ACC112 (cell line): Measurements from ENCODE around the gene TYW1B.
"Not testable (repeated sequence)": the region's sequence is repeated elsewhere in the genome, so short reads cannot be mapped to it uniquely, and the experiment has no call there.

Experiments
- H2AFZ ChIP-seq: fragments of 200-600 bp; sonication (generic); one replicate; pipeline ENCODE4 v1.6.0; 2017; ENCODE audit warnings: antibody characterized with exemption, low read length; ENCODE audit not compliant: unreplicated experiment
- H3K27ac ChIP-seq: fragments of 200-600 bp; sonication (generic); 2 replicates; pipeline ENCODE4 v1.5.1; 2014; ENCODE audit warnings: low read depth, mild to moderate bottlenecking, antibody characterized with exemption, low read length, moderate library complexity
- H3K27me3 ChIP-seq: fragments of 200-600 bp; sonication (generic); 2 replicates; pipeline ENCODE4 v1.6.1; 2014; ENCODE audit warnings: mild to moderate bottlenecking, antibody characterized with exemption, low read length, moderate library complexity, mixed read lengths; ENCODE audit not compliant: insufficient read depth
- H3K36me3 ChIP-seq: fragments of 200-600 bp; sonication (generic); 2 replicates; pipeline ENCODE4 v1.6.1; 2016; ENCODE audit warnings: mild to moderate bottlenecking, antibody characterized with exemption, low read length, moderate library complexity, mixed read lengths; ENCODE audit not compliant: insufficient read depth
- H3K4me1 ChIP-seq: fragments of 200-600 bp; sonication (generic); one replicate; pipeline ENCODE4 v1.6.1; 2016; ENCODE audit warnings: low read length, mixed read lengths; ENCODE audit not compliant: insufficient read depth, unreplicated experiment, control insufficient read depth
- H3K4me3 ChIP-seq: fragments of 200-600 bp; sonication (generic); 2 replicates; pipeline ENCODE4 v1.5.1; 2014; ENCODE audit warnings: mild to moderate bottlenecking, low read depth, low read length
- H3K79me2 ChIP-seq: fragments of 200-600 bp; sonication (generic); one replicate; pipeline ENCODE4 v1.6.0; 2016; ENCODE audit warnings: low read length; ENCODE audit not compliant: control insufficient read depth, unreplicated experiment, insufficient read depth

The TYW1B gene

DNA sequence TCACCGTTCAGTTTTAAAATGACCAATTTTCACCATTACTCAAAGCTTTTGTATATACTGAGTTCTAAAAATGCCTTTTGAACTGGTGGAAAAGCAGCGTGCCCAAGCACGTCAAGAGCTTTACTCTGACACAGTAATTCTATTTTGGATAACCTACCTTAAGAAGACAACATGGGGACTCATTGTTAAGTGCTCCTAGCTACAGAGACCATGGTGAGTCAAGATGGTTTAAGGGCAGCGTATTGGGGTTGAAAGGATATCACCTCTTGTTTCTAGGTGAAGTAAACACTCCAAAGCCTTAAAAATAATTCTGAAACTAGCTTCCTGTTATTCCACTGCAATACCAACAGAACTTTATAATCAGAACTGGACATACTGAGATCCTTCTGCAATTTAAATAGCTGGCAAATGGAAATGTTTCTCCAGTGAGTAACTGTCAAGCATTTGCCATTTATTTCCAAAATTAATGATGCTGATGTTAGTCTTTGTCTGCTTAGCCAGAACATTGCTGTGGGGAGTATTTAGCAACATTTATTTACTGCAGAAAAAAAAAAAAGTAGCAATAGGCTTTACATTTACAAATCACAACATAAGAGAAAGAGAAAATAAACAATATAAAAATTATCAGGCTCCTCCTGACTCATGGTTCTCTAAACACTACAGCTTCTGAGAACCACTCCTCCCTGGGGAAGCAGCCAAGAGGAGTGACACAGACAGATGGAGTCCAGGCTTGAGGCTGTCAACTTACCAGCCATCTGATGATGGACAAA is 44.2 kb downstream of the TYW1B start:
- not testable (repeated sequence) for H2AFZ ChIP-seq, H3K4me3 ChIP-seq, H3K36me3 ChIP-seq, H3K27me3 ChIP-seq, H3K4me1 ChIP-seq, H3K79me2 ChIP-seq, H3K27ac ChIP-seq

DNA sequence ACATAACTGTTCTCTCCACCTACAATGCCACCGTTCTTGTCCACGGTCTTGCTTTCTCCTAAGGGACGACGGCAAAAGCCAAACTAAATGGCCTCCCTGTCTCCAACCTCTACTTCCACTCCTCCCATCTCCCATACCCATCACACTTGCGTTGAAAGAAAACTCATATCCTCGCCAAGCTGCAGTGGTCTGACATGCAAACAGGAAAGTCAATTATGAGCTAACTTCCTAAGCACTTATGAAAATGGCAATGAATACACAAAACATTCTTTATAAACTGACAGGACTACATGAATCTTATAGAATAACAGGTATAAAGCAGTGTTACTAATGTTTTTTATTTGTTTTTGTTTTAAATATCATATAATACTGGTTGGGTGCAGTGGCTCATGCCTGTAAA is 46.4 kb downstream of the TYW1B start:
- H3K27ac ChIP-seq: no peak overlapping the region

DNA sequence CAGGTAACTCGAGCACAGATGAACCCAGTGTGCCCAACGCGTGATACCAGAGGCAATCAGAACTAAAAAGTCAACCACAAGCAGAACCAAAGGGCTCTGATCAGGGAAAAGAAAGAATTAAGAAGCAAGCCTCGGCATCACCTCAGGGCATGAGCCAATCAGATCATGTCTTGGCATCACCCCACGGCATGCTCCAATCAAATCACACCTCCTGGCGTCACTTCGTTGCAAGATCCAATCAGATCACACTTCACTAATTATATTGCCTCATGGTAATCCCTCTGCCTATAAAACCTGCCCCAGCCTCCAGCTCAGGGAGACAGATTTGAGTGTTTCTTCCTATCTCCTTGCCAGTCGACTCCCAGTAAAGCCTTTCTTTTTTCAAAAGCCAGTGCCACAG is 46.8 kb downstream of the TYW1B start:
- Histone ChIP-seq H2AFZ (no peak overlapping the region), H3K36me3 (no peaks in the 10 kb centered on the region), H3K4me1 (peaks cover 4% of the 10 kb centered on the region), H3K4me3 (no peak overlapping the region), H3K27me3 (no peaks in the 10 kb centered on the region), H3K79me2 (no peaks in the 10 kb centered on the region), H3K27ac (no peak overlapping the region)

More for the DNA sequence above, 46.4 kb downstream of the TYW1B start:
- Histone ChIP-seq H3K4me1 (peaks cover 4% of the 10 kb centered on the region), H3K36me3 (no peaks in the 10 kb centered on the region), H3K27me3 (no peaks in the 10 kb centered on the region), H3K4me3 (no peak overlapping the region), H3K79me2 (no peaks in the 10 kb centered on the region), H2AFZ (no peak overlapping the region)

DNA sequence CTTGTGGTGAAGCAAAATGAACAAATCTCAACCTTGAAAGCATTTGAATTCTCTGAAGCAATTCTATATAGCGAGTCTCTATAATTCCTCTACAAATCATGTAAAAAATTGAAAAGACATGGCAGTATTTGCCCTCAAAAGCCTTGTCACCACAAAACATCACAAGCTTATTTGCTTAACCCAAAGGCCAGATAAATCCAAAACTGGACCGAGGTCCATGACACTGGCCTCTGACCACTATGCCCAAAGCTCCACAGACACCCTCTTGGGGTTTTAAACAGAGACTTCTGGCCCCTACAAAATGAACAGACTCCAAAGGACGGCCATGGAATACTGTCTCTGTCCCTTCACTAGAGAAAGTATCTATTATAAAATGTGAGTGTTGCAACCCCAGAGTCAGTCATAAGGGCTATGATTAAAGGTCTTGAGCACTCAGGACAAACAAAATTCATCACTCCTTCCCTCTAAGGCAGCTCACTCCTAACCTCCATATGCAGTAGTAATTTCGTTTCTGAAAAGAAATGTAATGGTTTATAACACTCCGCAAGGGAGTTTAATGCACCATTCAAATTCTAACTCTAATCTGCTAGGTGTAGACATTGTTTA is 47.6 kb downstream of the TYW1B start:
- H3K4me1 ChIP-seq, H3K36me3 ChIP-seq, H2AFZ ChIP-seq, H3K79me2 ChIP-seq, H3K4me3 ChIP-seq, H3K27ac ChIP-seq, H3K27me3 ChIP-seq: not testable (repeated sequence)

DNA sequence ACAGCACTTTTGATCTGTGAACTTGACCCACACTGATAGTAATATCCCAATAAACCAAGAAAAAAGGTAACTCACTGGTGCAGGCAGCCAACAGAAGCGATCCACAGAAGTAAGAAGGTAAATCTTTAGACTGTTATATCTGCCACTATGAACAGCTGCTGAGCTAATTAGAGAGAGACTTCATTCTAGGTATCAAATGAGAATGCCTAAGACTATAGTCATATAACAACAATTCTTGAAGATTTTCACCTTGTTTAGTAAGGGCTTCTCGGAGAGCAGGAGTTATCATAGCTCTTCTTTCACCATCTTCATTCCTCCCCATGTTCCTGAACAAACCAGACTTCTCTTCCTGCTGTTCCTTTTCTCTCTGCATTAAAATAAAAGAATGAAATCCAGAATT is 50.8 kb downstream of the TYW1B start:
- H3K4me3 ChIP-seq, H3K36me3 ChIP-seq, H3K79me2 ChIP-seq, H3K27me3 ChIP-seq, H3K4me1 ChIP-seq, H3K27ac ChIP-seq, H2AFZ ChIP-seq: not testable (repeated sequence)

DNA sequence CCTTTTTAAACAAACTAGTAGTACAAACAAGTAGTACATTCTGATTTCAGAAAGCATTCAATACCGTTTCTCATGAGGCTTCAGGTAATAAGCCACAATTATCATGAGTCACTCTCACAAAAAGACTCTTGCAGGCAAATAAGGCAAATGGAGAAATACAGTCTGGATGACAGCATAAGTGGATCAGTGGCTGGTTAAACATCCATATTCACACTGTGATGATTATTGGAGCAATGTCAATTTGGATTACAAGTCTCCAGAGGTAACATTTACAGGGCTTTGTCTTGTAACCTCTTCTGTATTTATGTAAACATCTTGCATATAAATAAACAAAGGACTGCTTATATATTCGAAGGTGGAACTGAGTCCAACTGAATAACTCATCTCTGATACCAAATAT is 55.4 kb downstream of the TYW1B start:
- H3K79me2 ChIP-seq, H2AFZ ChIP-seq, H3K36me3 ChIP-seq, H3K4me1 ChIP-seq, H3K27ac ChIP-seq, H3K4me3 ChIP-seq, H3K27me3 ChIP-seq: not testable (repeated sequence)

DNA sequence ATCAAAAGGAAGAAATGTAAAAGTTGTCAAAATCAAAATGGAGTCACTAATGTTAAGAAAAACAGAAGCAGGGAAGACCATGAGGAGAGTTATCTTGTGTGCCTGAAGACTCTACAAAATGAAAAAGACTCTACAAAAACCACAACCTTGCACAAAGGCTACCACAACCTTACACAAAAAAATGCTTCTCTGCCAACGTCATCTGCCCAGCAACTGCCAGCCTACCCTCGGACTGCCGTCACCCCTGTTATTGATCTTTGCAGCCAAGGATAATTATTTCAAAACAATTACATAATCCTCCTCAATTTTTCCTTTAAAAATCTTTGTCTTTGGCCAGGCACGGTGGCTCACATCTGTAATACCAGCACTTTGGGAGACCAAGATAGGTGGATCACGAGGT is 61.0 kb downstream of the TYW1B start:
- H3K27me3 ChIP-seq, H3K36me3 ChIP-seq, H3K79me2 ChIP-seq, H3K27ac ChIP-seq, H2AFZ ChIP-seq, H3K4me3 ChIP-seq, H3K4me1 ChIP-seq: not testable (repeated sequence)

DNA sequence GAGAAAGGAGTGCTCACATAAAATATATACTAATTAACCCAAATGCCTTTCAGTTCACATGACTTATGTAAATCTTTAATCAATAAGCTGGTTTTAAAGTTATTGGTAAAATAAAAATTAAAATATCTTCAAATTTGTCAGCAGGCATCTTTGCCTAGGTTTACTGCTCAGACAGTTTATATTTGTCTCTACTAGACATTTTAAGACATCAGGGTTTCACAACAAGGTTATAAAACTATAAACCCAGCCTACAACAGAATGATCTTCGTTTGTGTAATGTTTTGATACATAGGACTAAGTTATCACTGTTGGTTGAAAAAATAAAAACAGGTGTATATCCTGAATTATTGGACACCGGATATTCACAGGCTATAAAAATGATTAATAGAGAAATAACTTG is 67.4 kb downstream of the TYW1B start:
- Histone ChIP-seq H3K4me1 (no peaks in the 10 kb centered on the region), H2AFZ (no peak overlapping the region), H3K27ac (no peak overlapping the region), H3K4me3 (no peak overlapping the region), H3K27me3 (no peaks in the 10 kb centered on the region), H3K79me2 (no peaks in the 10 kb centered on the region), H3K36me3 (0 out of 2 replicates have a peak, but pooled peaks cover 9% of the 10 kb centered on the region)

DNA sequence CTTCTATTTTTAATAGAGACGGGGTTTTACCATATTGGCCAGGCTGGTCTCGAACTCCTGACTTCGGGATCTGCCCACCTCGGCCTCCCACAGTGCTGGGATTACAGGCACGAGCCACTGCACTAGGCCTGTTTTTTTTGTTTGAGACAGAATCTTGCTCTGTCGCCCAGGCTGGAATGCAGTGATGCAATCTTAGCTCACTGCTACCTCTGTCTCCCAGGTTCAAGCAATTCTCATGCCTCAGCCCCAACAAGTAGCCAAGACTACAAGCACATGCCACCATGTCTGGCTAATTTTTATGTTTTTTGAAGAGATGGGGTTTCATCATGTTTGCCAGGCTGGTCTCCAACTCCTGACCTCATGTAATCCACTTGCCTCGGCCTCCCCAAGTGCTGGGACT is 73.7 kb downstream of the TYW1B start:
- no peaks in the 10 kb centered on the region for H3K27me3 ChIP-seq
- no peaks in the 10 kb centered on the region for H3K79me2 ChIP-seq
- H2AFZ ChIP-seq: no peak overlapping the region
- no peaks in the 10 kb centered on the region for H3K36me3 ChIP-seq
- H3K4me1 ChIP-seq: no peaks in the 10 kb centered on the region
- no peak overlapping the region for H3K4me3 ChIP-seq
- no peak overlapping the region for H3K27ac ChIP-seq

DNA sequence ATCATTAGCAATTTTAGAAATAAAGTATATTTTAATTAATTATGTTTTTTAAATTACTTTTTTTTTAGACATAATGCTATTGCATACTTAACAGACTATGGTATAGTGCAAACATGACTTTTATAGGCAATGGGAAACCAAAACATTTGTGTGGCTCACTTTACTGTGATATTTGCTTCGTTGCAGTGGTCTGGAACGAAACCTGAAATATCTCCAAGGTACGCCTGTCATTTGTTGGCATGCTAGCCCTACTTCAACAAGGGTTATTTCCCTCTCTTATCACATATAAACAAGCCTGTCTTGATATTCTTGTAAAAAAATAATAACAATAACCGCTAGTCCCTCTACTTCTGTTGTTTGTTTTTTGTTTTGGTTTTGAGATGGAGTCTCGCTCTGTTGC is 74.2 kb downstream of the TYW1B start:
- H3K4me3 ChIP-seq: no peak overlapping the region
- H3K27ac ChIP-seq: no peak overlapping the region
- H3K4me1 ChIP-seq: peaks cover 3% of the 10 kb centered on the region
- no peaks in the 10 kb centered on the region for H3K27me3 ChIP-seq
- H2AFZ ChIP-seq: no peak overlapping the region
- no peaks in the 10 kb centered on the region for H3K36me3 ChIP-seq
- H3K79me2 ChIP-seq: no peaks in the 10 kb centered on the region

DNA sequence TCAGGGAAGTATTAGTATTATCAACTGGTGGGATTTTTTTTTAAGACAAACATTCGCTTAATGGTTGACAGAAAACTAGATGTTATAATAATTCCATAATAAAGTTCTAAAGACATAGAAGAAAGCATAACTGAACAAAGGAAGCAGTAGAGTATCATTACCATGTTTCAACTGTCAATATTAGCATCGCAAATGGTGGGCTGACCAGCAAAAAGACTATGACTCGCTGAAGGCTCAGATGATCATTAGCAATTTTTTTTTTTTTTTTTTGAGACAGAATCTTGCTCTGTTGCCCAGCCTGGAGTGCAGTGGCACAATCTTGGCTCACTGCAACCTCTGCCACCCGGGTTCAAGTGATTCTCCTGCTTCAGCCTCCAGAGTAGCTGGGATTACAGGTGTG is 74.8 kb downstream of the TYW1B start:
- not testable (repeated sequence) for H3K27ac ChIP-seq, H2AFZ ChIP-seq, H3K36me3 ChIP-seq, H3K4me3 ChIP-seq, H3K27me3 ChIP-seq, H3K4me1 ChIP-seq, H3K79me2 ChIP-seq
